IPS-18a (cell line): ENCODE measurements around the gene PDLIM1.

ENCODE experiments used
- H3K27ac ChIP-seq: one replicate; pipeline ENCODE4 v1.5.1; 2013; ENCODE audit warnings: low read length
- H3K27me3 ChIP-seq: one replicate; pipeline ENCODE4 v1.6.1; 2013; ENCODE audit warnings: mild to moderate bottlenecking, low read length; ENCODE audit not compliant: control insufficient read depth, insufficient read depth
- H3K36me3 ChIP-seq: one replicate; pipeline ENCODE4 v1.6.1; 2013; ENCODE audit warnings: low read depth, low read length; ENCODE audit not compliant: control insufficient read depth
- H3K4me1 ChIP-seq: one replicate; pipeline ENCODE4 v1.6.1; 2013; ENCODE audit warnings: low read depth, low read length; ENCODE audit not compliant: control insufficient read depth
- H3K4me3 ChIP-seq: one replicate; pipeline ENCODE4 v1.5.1; 2013; ENCODE audit warnings: low read length
- H3K9ac ChIP-seq: one replicate; pipeline ENCODE4 v1.6.1; 2013; ENCODE audit warnings: mild to moderate bottlenecking, low read length, moderate library complexity
- H3K9me3 ChIP-seq: one replicate; pipeline ENCODE4 v1.6.1; 2013; ENCODE audit warnings: low read depth, low read length; ENCODE audit not compliant: control insufficient read depth

PDLIM1 gene

DNA sequence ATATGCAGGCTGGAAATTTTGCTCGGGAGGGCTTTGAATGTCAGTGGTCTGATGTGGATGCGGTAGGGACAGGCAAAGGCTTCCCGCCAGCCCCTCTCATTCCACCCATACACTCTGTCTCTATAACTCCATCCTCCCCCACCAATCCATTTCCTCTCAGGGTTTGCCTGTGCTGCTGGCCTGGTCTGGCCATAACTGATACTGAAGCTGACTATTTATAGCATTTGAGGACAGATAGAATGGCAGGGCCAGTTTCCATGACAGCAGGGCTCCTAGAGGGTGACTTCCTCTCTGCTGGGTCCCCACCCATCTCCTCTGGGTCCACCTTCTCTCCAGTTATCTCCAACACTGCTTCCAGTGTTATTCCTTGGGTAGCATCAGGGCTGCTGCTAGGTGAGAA is 6.6 kb upstream of the PDLIM1 start:
- H3K27me3 ChIP-seq = peaks cover 23% of the 10 kb centered on the region
- H3K9ac ChIP-seq = no peak overlapping the region
- H3K27ac ChIP-seq = no peak overlapping the region
- H3K4me1 ChIP-seq = no peaks in the 10 kb centered on the region
- H3K4me3 ChIP-seq = no peak overlapping the region
- H3K9me3 ChIP-seq = no peaks in the 10 kb centered on the region
- no peaks in the 10 kb centered on the region for H3K36me3 ChIP-seq

DNA sequence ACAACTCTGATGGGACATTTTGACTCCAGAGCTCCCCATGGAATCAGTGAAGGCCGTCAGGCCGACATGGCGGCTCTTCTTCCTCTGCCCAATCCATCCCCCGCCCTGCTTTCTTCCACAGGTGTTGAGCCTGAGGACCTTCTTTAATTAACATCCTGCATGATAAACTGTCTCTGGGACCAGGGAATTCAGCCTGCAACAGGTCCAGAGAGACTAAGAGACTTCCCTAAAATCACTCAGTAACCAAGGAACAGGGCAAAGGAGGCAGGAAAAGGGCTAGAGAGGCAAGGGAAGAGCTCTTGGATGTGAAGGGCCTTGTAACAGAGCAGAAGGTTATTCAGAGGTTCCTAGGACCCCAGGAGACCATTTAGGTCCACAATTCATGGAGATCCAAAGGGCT is 6.0 kb upstream of the PDLIM1 start:
- H3K27ac ChIP-seq = no peak overlapping the region
- H3K9ac ChIP-seq = no peak overlapping the region
- H3K36me3 ChIP-seq = no peaks in the 10 kb centered on the region
- no peak overlapping the region for H3K4me3 ChIP-seq
- H3K27me3 ChIP-seq = peaks cover 27% of the 10 kb centered on the region
- no peaks in the 10 kb centered on the region for H3K9me3 ChIP-seq
- no peaks in the 10 kb centered on the region for H3K4me1 ChIP-seq

DNA sequence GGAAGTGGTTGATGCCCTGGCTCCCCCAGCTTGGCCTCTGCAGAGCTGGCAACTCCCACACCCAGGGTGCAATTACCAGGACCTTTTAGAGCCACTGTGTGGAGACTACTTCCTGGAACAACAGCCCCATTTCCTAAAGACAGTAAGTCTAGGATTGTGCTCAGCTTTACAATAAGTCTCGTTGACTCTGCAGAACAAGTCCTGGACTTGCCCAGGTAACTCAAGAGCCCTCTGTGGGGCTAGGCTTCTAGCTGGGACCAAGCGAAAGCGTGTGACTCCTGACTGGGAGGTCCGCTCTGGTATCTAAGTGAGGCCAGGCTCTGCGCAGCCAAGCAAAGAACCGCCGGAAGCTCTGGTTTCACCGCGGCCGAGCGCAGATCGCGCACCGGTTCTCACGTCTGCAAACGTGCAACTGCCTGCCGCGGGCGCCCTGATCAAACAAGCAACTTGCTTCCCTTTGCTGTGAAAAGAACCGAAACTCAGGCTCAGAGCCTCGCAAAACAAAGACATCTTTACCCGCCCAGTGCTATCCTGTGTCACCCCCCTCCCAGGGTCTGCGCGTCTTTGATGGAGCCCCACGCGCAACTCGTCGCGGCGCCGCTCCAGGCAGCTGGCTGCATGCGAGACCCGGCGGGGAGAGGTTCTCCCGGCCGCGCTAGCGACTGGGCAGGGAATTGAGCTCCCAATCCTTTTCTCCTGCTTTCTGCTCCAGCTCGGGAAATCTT is 4.4 kb upstream of the PDLIM1 start:
- Histone ChIP-seq H3K27ac (no peak overlapping the region), H3K9me3 (no peaks in the 10 kb centered on the region), H3K9ac (no peak overlapping the region), H3K4me3 (no peak overlapping the region), H3K4me1 (no peaks in the 10 kb centered on the region), H3K27me3 (peaks cover 36% of the 10 kb centered on the region), H3K36me3 (no peaks in the 10 kb centered on the region)

DNA sequence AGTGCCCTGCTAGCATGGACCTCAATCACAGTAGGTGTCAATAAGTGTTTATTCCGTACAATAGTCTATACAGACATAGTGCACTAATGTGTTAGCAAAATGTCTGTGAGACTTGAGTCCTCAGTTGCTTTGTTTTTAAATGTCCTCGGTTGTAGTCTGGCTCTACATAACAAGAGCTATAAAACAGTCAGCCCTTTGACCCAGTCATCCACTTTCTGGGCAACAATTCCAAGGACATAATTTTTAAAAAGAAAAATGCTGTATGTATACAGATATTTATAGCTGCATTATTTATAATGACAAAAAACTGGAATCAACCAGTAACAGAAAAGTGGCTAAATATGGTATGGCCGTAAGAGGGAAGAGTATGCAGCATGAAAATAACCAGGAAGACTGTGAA is 2.8 kb upstream of the PDLIM1 start:
- no peak overlapping the region for H3K27ac ChIP-seq
- H3K9me3 ChIP-seq = no peaks in the 10 kb centered on the region
- no peaks in the 10 kb centered on the region for H3K36me3 ChIP-seq
- no peak overlapping the region for H3K4me3 ChIP-seq
- H3K4me1 ChIP-seq = peaks cover 12% of the 10 kb centered on the region
- H3K9ac ChIP-seq = no peak overlapping the region
- peaks cover 50% of the 10 kb centered on the region for H3K27me3 ChIP-seq

DNA sequence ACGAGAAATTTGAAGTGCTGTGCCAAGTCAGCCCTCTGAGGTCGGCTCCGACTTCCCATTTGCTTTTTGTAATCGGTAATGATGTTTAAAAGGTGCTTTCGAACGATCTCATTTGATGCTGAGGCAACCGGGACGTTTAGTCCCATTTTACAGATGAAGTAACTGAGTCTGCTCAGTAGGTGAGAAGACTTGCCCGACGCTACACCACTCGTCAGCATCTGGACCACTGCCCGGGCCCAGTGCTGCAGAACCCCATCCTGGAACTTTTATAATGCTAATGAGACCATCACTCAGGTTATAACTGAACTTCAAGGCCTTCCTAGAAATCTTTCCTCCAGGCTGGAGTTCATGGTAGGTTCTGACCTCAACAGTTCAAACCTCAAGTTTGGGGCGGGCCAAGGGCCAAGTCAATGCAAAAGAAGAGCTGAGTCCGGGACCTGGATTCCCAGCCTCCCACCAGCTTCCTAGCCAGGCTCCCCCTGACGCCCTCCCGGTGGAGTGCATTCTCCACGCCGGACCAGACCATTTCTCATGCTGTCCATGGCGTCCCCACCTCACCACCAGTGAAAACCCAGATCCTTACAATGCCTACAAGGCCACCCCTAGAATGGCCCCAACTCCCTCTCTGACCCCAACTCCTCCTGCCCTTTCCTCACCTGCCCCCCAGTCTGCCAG is 699 bp upstream of the PDLIM1 start:
- H3K4me1 ChIP-seq = peaks cover 12% of the 10 kb centered on the region
- no peaks in the 10 kb centered on the region for H3K36me3 ChIP-seq
- H3K27ac ChIP-seq = no peak overlapping the region
- peak overlapping the region; percentile 41 for H3K4me3 ChIP-seq
- H3K27me3 ChIP-seq = peaks cover 50% of the 10 kb centered on the region
- no peak overlapping the region for H3K9ac ChIP-seq
- no peaks in the 10 kb centered on the region for H3K9me3 ChIP-seq

DNA sequence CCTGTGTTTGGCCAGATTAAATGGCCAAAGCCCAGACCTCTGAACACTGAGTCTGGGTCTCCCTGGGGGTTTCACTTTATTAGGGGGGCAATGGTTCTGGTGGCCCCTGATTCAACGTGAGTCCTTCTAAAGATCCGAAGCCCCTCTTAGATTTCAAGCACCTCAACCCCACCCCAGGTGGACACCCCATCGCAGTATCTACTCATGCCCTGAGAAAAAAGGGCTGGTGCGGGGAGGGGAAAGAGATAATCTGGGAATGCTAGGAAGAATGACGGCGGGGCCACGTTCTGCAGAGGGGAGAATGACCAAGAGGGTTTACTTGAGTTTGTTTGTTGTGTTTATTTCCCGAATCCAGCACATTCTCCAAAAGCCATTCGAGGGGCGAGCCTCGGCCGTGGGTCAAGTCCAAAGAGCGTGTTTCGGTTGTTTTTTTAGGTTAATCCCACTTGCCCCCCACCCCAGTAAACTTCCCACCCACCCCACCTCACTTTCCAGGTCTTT is 832 bp downstream of the PDLIM1 start:
- H3K27ac ChIP-seq = no peak overlapping the region
- peak overlapping the region; percentile 46 for H3K9ac ChIP-seq
- H3K4me1 ChIP-seq = peaks cover 12% of the 10 kb centered on the region
- peak overlapping the region; percentile 72 for H3K4me3 ChIP-seq
- H3K27me3 ChIP-seq = peaks cover 37% of the 10 kb centered on the region
- no peaks in the 10 kb centered on the region for H3K9me3 ChIP-seq
- no peaks in the 10 kb centered on the region for H3K36me3 ChIP-seq

DNA sequence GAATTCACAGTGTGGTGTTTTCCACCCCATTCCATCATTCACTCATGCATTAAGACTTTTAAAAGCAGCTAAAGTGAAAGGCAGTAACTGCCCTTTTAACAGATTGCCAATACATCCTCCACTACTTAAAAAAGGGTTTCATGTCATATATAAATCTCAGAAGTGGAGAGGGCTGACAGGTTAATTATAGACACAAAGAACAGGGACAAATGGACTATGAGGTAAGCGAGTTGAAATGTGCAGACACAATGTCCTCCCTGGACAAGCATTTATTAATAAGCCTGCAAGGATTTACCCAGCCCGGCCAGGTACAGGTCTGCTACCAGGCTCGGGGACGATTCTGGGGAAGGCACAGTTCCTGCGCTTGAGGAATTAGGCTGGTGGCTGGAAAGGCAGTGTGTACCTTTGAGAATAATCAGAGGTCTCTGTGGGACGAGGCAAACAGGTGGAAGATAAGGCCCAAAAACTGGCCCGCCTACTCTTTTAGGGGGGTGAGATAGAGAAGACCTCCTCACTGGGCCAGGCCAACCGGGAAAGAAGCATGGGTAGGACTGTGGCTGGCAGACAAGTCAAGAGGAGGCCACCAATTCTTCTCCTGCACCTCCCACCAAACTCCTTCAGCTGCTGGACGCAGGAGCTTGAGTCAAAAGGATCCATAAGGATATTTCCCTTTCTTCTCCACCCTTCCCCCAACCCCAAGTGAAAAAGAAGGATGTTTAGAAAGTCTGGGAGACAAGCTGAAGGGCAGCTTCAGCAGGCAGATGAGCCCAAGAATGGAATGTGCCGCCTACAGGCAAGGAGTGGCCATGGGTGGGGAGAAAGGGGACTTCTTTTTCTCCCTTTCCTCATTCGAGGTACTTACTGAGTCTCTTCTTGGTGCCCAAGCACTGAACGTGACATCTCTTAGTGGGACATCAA is 1.5 kb downstream of the PDLIM1 start:
- Histone ChIP-seq H3K9me3 (no peaks in the 10 kb centered on the region), H3K4me1 (peaks cover 12% of the 10 kb centered on the region), H3K27ac (no peak overlapping the region), H3K4me3 (peak overlapping the region; percentile 72), H3K36me3 (no peaks in the 10 kb centered on the region), H3K9ac (peak overlapping the region; percentile 46), H3K27me3 (peaks cover 30% of the 10 kb centered on the region)

DNA sequence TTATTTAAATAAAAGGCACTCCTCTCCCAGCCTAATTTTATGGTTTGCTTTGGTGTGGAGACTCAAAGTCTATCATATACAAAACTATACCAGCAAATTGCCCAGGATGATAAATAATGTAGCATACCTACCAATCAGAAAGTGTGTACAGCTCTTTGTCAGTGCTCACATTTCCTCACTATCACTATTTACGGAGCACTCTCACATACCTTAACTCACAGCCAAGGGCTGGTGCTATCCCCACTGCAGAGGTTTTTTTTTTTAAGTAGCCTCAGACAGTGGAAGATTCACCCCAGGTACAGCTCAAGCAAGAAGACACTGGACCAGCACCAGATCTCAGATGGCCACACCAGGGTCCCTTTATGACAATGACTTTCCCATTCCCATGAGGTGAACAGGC is 2.5 kb downstream of the PDLIM1 start:
- H3K4me3 ChIP-seq = no peak overlapping the region
- peaks cover 30% of the 10 kb centered on the region for H3K27me3 ChIP-seq
- no peaks in the 10 kb centered on the region for H3K9me3 ChIP-seq
- H3K4me1 ChIP-seq = peaks cover 12% of the 10 kb centered on the region
- no peak overlapping the region for H3K9ac ChIP-seq
- H3K36me3 ChIP-seq = no peaks in the 10 kb centered on the region
- no peak overlapping the region for H3K27ac ChIP-seq

DNA sequence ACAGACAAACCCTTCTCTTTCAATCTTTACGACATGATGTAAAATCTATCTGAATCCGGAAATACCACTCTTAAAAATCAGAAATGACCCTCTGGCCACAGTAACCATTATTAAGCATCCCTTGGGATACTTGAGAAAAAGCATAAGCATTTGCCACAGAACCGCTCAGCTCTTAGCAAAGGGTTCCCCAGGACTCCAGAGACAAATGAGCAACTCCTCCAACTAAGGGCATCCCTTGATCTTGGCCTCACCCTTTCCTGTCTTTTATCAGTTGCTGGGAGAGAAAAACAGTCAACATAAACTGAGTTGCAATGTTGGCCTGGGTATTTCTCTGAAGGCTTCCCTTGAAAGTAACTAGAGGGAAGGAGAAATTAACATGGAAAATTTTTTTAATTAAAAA is 3.5 kb downstream of the PDLIM1 start:
- no peak overlapping the region for H3K4me3 ChIP-seq
- H3K36me3 ChIP-seq = no peaks in the 10 kb centered on the region
- H3K9ac ChIP-seq = no peak overlapping the region
- H3K27ac ChIP-seq = no peak overlapping the region
- H3K27me3 ChIP-seq = peaks cover 25% of the 10 kb centered on the region
- H3K4me1 ChIP-seq = peaks cover 12% of the 10 kb centered on the region
- H3K9me3 ChIP-seq = no peaks in the 10 kb centered on the region

DNA sequence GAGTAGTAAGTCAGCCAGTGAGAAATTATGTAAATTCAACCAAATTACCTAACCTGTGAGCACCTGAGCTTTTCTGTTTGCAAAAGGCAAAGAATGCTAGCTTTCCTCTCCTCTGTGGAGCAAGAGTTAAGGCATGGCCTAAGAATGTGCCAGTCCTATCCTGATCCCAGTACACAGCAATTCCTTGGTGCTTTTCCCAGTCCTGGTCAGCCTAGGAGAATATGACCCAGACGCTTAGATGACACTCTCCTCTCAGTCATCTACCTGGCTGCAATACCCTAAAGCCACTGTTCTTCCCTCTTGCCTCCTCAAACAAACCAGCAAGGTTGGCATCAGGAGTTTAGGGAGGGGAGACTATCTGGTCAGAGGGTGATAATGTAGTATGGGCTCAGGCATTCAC is 4.1 kb downstream of the PDLIM1 start:
- Histone ChIP-seq H3K9ac (no peak overlapping the region), H3K4me1 (peaks cover 12% of the 10 kb centered on the region), H3K9me3 (no peaks in the 10 kb centered on the region), H3K36me3 (no peaks in the 10 kb centered on the region), H3K27ac (no peak overlapping the region), H3K4me3 (no peak overlapping the region), H3K27me3 (peaks cover 22% of the 10 kb centered on the region)

DNA sequence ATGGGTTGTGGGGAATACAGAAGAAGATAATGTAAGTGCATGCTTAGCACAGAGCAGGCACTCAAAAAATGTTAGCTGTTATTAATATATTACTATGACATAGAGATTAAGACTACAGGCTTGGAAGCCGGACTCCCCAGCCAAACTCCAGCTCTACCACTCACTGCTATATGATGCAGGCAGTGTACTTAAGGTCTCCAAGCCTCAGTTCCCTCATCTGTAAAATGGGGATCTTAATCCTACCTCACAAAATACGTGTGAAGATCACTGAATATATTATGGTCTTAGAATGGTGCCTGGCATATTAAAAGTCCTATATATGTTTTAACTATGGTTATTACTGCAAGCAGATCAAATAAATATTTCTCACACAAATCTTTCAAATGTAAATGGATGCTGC is 5.2 kb downstream of the PDLIM1 start:
- Histone ChIP-seq H3K4me3 (no peak overlapping the region), H3K27me3 (peaks cover 16% of the 10 kb centered on the region), H3K36me3 (no peaks in the 10 kb centered on the region), H3K9me3 (no peaks in the 10 kb centered on the region), H3K27ac (no peak overlapping the region), H3K4me1 (peaks cover 12% of the 10 kb centered on the region), H3K9ac (no peak overlapping the region)
